GM18502 (cell line): ENCODE data around the gene GRAMD1B.
"Not testable (repeated sequence)": the region's sequence is repeated elsewhere in the genome, so short reads cannot be mapped to it uniquely, and the experiment has no call there.

Source experiments
- ATAC-seq: cut with Tn5 transposase; IDR thresholded peaks from one replicate; pipeline ENCODE4 v1.9.1; 2021; ENCODE audit warnings: mild to moderate bottlenecking; ENCODE audit not compliant: unreplicated experiment, poor library complexity

Gene GRAMD1B

DNA sequence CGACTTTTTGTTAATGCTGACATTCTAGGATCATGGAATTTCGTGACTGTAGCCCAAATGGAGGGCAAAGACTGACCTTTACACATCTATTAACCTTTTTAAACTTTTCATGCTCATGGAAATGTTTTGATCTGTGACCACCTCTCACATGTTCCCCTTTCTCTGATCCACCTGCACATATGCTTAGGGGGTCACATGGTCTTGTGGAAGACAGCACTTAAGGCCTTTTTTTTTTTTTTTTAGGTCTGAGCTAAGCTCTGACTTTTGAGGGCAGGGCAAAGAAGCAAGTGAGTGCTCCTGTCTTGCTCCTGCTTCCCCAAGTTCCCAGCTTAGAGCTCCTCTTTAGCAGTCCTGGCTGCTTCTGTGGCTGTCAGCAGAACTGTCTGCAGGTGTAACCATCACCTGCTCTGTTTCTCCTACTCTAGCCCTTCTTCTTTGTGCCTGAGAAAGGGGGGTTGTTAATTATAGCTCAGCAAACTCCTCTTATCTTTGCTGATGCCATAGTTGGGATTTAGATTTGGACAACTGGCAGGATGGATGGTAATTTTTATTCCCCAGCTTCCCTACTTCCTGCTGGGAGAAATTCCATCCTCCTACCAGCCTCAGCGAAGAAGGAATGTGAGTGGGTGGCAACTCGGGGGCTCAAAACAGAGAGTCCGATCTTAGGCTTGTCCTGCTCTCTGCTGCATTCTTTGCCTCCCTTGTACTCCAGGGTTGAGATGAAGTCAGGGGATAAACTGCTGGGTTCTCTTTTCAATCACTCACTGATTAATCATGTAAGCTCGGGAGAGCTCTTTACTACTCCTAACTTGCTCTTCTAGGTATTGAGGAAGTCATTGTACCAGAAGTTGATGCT, 64.4 kb downstream of the GRAMD1B start:
- ATAC-seq, result no peak

DNA sequence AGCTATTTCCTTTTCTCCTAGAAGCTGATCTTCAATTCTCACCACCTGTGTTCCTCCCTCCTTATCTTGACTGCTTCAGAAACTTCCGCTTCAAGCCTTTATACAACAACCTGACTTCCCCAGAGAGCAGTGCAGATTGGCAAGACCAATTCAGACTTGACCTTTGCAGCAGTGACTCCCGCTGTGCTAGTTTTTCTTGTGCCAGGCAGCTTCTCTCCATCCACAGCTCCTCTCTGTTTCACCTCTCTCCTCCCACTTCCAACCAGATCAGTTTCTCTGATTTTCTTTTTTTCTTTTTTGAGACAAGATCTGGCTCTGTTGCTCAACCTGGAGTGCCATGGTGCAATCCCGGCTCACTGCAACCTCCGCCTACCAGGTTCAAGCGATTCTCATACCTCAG, 74.3 kb downstream of the GRAMD1B start:
- no peak for ATAC-seq

GRCh38 chr11:123505546-123506299, 75.7 kb downstream of the GRAMD1B start:
- ATAC-seq, result peak; percentile 58

- ATAC-seq, result no peak
Measured at GRCh38 chr11:123507043-123507442, 77.0 kb downstream of the GRAMD1B start.

GRCh38 chr11:123509737-123510578, 79.9 kb downstream of the GRAMD1B start:
- no peak for ATAC-seq

DNA sequence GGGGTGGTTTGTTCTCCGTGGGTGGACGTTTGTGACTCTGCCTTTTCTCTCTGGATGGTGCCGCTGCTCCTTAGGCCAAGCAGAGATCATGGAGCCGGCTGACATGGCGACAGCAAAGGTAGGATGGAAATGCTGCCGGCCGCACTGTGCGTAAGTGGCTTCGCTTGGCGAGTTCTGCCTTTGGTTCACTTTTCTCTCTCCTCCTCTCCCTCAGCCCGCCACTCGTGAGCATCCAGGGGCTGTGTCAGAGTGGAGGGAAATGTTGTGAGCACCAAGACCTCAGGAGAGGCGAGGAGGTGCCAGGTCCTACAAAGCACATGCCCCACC, 80.5 kb downstream of the GRAMD1B start:
- no peak for ATAC-seq

DNA sequence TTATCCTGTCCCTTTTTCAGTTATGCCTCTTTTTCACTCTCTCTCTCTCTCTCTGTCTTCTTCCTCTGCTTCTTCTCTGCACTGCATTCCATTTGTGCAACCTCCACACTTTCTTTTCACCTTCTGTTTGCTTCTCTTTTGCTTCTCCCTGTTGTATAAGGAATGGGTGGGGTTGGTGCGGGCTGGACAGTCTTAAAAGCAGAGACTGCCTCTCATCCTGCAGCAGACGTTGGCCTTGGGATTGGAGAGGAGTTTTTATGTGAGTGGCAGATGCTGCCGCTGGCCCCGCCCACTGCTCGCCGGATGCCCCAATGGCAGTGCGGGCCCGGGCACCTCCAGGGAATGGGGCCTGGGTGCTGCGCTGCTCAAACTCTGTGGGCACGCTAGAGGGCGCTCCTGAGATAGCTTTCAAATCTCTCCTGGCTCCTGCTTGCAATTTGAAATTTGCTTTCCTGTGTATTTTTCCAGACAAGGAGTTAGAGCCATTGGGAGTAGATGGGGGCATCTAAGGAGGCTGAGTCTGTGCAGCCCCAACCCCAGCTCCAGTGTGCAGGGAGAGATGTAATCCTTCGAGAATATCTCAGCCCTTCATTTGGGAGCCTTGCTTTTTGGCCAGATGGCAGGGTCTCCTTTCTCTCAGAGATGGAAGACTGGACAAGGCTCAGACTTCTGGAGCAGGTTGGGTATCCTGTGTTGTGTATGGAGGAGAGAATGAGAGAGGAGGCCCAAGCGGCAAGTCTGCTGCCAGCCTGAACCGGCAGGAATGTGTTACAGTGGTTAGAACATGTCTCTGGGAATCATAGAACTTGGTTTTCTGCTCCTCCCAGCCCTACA, 81.2 kb downstream of the GRAMD1B start:
- ATAC-seq, result peak; percentile 90

DNA sequence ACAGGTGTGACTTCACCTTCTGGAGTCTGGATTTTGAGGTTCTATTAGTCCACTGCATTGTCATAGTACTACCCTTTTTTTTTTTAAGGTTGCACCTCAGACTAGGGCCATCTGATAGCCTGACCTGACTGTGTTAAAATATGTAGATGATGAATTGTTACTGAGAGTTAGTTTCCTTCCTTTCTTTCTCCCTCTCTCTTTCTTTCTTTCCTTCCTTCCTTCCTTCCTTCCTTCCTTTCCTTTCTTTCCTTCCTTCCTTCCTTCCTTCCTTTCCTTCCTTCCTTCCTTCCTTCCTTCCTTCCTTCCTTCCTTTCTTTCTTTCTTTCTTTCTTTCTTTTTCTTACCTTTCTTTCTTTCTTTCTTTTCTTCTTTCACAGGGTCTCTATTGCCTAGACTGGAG, 83.2 kb downstream of the GRAMD1B start:
- ATAC-seq, result not testable (repeated sequence)

- no peak for ATAC-seq
Measured at GRCh38 chr11:123516238-123516637, 86.2 kb downstream of the GRAMD1B start.

DNA sequence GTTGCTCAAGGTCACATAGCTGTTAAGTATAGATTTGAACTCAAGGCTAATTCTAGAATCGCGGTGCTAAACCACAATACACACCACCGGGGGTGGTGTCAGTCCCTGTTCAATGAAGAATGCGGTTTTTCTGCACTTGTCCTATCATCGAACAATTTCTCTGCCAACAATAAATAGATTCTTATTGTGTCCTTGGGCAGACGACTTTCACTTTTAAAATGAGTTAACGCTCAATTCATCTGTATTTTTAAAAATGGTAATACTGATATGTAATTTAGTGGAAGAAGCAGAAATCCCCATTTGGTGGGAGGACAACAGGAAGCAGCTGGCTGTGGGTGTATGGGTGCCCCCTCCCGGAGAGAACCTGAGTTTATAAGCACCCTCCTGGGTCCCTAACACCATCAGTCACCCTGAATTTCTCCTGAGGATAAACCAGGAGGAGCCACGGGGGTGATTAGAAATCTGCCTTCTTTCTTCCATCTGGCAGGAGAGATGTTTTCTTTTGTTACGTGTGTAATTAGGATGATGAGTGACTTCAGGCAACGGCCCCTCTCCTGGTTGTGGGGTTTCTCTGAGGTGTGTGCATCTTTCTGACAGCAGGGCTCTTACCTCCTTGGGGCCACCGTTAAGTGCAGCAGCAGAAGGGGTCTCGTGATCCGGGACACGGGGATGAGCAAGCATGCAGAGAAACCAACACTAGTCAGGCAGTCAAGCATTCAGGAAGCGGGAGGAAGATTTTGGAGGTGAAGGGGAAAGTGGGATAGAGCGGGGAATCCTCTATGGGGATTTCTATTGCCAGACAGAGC, 87.7 kb downstream of the GRAMD1B start:
- peak; percentile 61 for ATAC-seq

- peak; percentile 53 for ATAC-seq
Measured at GRCh38 chr11:123518496-123519054, 88.5 kb downstream of the GRAMD1B start.

DNA sequence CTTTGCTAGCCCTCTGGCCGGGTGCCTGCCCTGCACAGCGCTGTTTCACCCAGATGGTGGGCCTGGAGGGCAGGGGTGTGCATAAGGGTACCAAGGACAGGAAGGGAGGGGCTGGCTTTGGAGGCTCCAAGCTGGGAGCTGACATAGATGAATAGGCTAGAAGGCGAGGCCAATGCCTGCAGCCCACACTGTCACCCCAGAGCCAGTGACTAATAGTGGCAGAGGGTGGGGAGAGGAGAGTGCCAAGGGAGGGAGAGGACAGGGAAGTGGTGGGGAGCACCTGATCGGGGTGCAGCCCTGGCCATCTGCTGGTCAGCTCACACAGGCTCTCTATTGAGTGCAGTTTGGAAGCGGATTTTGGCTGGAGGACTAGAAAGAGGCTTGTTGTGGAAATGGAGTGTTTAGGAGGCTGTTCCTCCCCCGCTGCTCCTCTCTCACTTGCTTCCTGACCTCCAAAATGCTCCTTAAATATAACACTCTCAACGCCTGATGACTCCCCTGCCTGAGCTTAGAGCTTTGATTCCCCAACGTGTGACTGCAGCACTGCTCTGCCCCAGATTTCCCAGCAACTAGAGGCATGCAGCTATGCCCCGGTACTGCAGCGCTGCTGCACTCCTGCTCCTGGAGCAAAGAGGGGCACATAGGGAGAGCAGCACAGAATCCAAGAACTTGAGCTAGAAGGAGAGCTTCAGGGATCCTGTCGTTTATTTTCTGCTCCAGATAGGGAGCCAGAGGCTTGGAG, 89.2 kb downstream of the GRAMD1B start:
- no peak for ATAC-seq

DNA sequence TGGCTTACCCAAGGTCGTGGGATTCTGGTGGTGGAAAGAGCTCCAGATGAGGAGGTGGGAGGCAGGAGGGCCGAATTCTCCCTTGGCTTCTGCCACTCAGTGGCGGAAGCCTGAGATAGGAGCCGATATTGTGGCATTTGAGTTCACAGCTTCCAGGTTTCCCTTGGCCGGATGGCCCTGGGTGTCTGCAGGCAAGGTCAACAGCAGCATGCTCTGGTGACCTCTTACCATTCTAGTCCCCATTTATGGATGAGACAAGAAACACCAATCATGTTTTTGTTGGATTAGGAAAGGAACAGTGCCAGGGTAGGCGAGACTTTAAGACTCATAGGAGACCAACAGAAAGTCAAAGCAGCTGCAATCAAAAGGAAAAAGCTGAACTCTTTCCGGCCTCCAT, 89.7 kb downstream of the GRAMD1B start:
- no peak for ATAC-seq

DNA sequence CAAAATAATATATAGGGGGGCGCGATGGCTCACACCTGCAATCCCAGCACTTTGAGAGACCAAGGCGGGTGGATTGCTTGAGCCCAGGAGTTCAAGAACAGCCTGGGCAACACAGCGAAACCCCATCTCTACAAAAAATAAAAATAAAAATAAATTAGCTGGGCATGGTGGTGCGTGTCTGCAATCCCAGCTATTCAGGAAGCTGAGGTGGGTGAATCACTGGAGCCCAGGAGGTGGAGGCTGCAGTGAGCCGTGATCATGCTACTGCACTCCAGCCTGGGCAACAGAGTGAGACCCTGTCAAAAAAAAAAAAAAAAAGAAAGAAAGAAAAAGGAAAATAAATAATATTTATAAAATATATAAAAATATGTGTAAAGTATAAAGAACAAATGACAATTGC, 90.4 kb downstream of the GRAMD1B start:
- ATAC-seq, result not testable (repeated sequence)

- ATAC-seq, result no peak
Measured at GRCh38 chr11:123521001-123521400, 90.9 kb downstream of the GRAMD1B start.

GRCh38 chr11:123521930-123522329, 91.9 kb downstream of the GRAMD1B start:
- no peak for ATAC-seq

DNA sequence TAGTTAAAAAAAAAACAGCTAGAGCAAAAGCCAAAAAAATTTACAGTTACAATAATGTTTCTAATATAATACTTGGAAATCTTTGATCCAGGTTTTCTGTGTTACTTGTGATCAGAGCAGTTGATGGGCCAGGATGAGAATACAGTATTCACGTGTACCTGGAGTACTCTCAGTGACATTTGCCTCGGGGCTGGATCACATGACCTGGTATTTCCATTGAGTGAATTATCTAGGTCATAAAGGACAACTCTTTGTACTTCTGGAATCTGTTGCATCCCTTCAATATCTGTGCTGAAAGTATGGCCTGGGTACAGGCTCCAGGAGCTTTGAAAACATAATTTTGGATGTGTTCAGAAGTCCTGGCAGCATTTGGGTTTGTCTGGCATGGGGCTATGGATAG, 93.5 kb downstream of the GRAMD1B start:
- no peak for ATAC-seq

DNA sequence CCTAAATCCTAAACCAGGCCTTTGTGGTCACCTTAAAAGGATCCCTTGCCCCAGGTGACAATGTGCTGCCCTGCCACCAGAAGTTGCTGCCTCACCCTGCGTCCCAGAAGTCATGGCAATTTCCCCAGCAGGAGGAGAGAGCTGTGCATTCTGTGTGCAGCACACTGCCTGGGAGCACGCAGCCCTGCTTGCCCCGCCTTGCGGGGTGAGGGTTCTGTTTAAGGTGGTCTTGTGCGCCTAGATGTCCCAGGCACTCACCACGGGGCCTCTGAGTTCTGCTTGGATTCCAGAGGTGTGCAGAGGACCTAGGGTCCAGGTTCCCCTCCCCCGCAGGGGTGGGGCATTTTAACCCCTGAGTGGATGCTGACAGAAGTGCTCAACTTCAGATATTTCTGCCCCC, 95.0 kb downstream of the GRAMD1B start:
- no peak for ATAC-seq
